Activated T-cell treated with anti-CD3 and anti-CD28 coated beads for 4 hours (primary cell): ENCODE measurements around the gene MARVELD2.

ENCODE experiments used
- DNase-seq: peaks from one replicate; pipeline ENCODE4 v3.0.0-alpha.2; 2020

The MARVELD2 gene

DNA sequence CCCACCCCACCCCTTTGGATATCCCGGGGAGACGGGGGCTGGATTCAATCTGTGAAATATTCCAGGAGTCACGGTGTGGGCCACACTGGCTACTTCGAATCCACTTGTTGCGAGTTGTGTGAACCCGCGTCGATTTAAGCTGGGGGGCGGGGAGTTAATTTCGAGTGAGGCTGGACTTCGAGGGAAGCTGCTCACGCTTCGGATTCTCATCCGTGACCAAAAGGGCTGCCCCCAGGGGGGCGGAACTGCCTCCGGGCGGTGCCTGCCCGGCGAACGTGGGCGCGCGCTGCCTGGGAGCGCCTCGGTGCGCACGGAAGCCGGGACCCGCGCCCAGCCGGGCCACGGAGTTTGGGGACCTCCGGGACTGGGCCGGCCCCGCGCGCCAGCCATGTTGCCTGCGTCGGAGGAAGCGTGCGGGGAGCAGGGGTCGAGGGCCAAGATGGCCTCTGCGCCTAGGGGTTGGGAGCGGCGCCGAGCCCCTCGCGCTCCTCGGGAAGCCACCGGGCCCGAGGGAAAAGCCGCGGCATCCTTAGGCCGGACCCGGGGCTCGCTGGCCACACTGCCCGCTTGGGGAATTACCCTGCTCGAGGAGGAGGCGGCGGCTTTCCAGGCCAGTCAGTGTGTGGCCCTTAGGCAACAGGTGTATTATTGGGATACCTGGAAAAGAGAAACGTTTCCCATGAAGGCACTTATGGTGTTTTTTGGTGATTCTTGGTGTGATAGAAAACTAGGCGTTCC, 78.6 kb downstream of the MARVELD2 start:
- no peak for DNase-seq
